GM12865 (cell line): ENCODE measurements around the gene VPS16.
"Not testable (repeated sequence)": the region's sequence is repeated elsewhere in the genome, so short reads cannot be mapped to it uniquely, and the experiment has no call there.

Experiments
- DNase-seq: peaks from one replicate; pipeline ENCODE4 v3.0.0; 2010; ENCODE audit warnings: low read depth
- H3K4me3 ChIP-seq: 2 replicates; pipeline ENCODE4 v1.5.1; 2011; ENCODE audit warnings: mild to moderate bottlenecking, low read depth, low read length, control low read depth
- CTCF ChIP-seq: IDR thresholded peaks from 2 replicates; pipeline ENCODE4 v1.5.1; 2011; ENCODE audit warnings: low read length, control low read depth, low read depth, inconsistent platforms; ENCODE audit not compliant: insufficient read depth; ENCODE audit errors: missing control alignments

The VPS16 gene

GRCh38 chr20:2889209-2889608, 48.7 kb downstream of the VPS16 start:
- no peak for TF ChIP-seq CTCF
- no peak overlapping the region for H3K4me3 ChIP-seq
- no peak for DNase-seq

DNA sequence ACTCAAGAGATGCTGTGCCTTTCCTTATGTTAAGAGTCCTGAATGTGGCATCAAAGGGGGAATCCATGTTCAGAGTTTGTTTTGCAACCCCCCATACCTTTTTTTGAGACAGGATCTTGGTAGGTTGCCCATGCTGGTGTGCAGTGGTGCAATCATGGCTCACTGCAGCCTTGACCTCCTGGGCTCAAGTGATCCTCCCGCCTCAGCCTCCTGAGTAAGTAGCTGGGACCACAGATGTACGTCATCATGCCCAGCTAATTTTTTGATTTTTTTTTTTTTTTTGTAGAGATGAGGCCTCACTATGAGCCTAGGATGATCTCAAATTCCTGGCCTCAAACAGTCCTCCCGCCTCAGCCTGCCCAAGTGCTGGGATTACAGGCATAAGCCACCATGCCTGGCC, 49.3 kb downstream of the VPS16 start:
- TF ChIP-seq CTCF: no peak
- H3K4me3 ChIP-seq: no peak overlapping the region
- no peak for DNase-seq

DNA sequence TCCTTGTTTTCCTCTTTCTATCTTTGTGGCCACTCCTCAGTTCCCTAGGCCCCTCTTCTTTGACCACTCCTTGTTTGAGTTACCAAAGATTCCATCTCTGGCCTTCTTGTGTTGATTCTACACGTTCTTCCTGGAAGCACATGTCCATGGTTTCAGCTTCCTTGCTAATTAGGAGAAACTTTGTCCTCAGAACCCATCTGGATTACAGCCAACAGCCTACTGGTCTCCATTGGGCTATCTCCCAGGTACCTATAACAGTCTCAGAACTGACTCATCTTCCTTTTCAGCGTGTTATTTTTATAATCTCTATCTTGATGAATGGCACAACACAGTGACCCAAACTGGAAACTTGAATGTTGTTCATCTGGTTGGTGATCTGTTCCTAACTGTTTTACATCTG, 50.2 kb downstream of the VPS16 start:
- no peak for TF ChIP-seq CTCF
- no peak overlapping the region for H3K4me3 ChIP-seq
- no peak for DNase-seq

- DNase-seq: no peak
- TF ChIP-seq CTCF: no peak
- no peak overlapping the region for H3K4me3 ChIP-seq
These were observed 50.8 kb downstream of the VPS16 start for GRCh38 chr20:2891343-2891742.

DNA sequence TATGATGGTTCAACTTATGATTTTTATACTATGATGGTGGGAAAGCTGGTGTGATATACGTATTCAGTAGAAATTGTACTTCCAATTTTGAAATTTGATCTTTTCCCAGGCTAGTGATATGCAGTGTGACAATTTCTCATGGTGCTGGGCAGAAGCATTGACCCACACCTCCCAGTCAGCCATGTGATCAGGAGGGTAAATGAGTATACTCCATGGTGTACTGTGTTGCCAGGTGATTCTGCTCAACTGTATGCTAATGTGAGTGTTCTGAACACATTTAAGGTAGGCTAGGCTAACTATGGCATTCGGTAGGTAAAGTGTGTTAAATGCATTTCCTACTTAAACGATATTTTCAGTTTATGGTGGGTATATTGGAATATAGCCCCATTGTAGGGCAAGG, 51.8 kb downstream of the VPS16 start:
- H3K4me3 ChIP-seq: no peak overlapping the region
- TF ChIP-seq CTCF: no peak
- DNase-seq: no peak

- no peak for TF ChIP-seq CTCF
- DNase-seq: no peak
- no peak overlapping the region for H3K4me3 ChIP-seq
These were observed 53.7 kb downstream of the VPS16 start for GRCh38 chr20:2894221-2894620.

- not testable (repeated sequence) for DNase-seq, H3K4me3 ChIP-seq
These were observed 54.6 kb downstream of the VPS16 start for GRCh38 chr20:2895154-2895553.

GRCh38 chr20:2899243-2899642, 58.7 kb downstream of the VPS16 start:
- no peak for TF ChIP-seq CTCF
- H3K4me3 ChIP-seq: no peak overlapping the region
- peak; percentile 34 for DNase-seq
